SU-DHL-6 (cell line): ENCODE results near the gene ANKRD39.

Experiments
- H2AFZ ChIP-seq: fragments of 200-600 bp; sonication (generic); 2 replicates; pipeline ENCODE4 v1.6.1; 2014; ENCODE audit warnings: low read depth, mild to moderate bottlenecking, moderate library complexity, mixed read lengths, antibody characterized with exemption, low read length; ENCODE audit not compliant: severe bottlenecking
- H3F3A ChIP-seq: fragments of 200-600 bp; shearing (Covaris generic); 2 replicates; pipeline ENCODE4 v1.6.0; 2016; ENCODE audit warnings: antibody characterized with exemption, mild to moderate bottlenecking; ENCODE audit not compliant: insufficient read depth
- H3K27ac ChIP-seq: fragments of 200-600 bp; sonication (generic); 2 replicates; pipeline ENCODE4 v1.5.1; 2016; ENCODE audit warnings: low read depth, mild to moderate bottlenecking, low read length, moderate library complexity, mixed read lengths
- H3K27me3 ChIP-seq: fragments of 200-600 bp; sonication (generic), shearing (Covaris generic); 2 replicates; pipeline ENCODE4 v1.6.0; 2014; ENCODE audit warnings: mild to moderate bottlenecking, low read length
- H3K36me3 ChIP-seq: fragments of 200-600 bp; sonication (generic); 2 replicates; pipeline ENCODE4 v1.6.1; 2014; ENCODE audit warnings: mild to moderate bottlenecking, low read length, mixed read lengths
- H3K4me2 ChIP-seq: fragments of 300-600, 200-600 bp; shearing (Covaris generic), sonication (generic); 2 replicates; pipeline ENCODE4 v1.6.0; 2014; ENCODE audit warnings: low read length, low read depth, mild to moderate bottlenecking; ENCODE audit not compliant: poor library complexity, severe bottlenecking
- H3K4me3 ChIP-seq: fragments of 200-600 bp; sonication (generic); 2 replicates; pipeline ENCODE4 v1.5.1; 2014; ENCODE audit warnings: antibody characterized with exemption, low read length, mild to moderate bottlenecking, mixed read lengths; ENCODE audit not compliant: insufficient read depth, poor library complexity, severe bottlenecking
- H3K79me2 ChIP-seq: fragments of 200-600 bp; sonication (generic); 2 replicates; pipeline ENCODE4 v1.6.1; 2014; ENCODE audit warnings: mild to moderate bottlenecking, low read length, moderate library complexity; ENCODE audit not compliant: insufficient read depth
- H3K9ac ChIP-seq: fragments of 200-600 bp; sonication (generic); 2 replicates; pipeline ENCODE4 v1.7.0; 2014; ENCODE audit warnings: mild to moderate bottlenecking, low read length
- H3K9me2 ChIP-seq: fragments of 200-600 bp; sonication (generic); replicated peaks from 2 replicates; pipeline ENCODE4 v1.6.1; 2014; ENCODE audit warnings: low read length; ENCODE audit not compliant: insufficient read depth
- H3K9me3 ChIP-seq: fragments of 200-600 bp; sonication (generic); 2 replicates; pipeline ENCODE4 v1.6.1; 2014; ENCODE audit warnings: low read length, mixed read lengths; ENCODE audit not compliant: insufficient read depth
- H4K20me1 ChIP-seq: fragments of 200-600 bp; sonication (generic); 2 replicates; pipeline ENCODE4 v1.6.1; 2014; ENCODE audit warnings: low read depth, mild to moderate bottlenecking, antibody characterized with exemption, low read length, moderate library complexity, mixed read lengths
- EZH2phosphoT487 ChIP-seq: fragments of 200-600 bp; sonication (generic), shearing (Covaris generic); conservative IDR thresholded peaks from 2 replicates; pipeline ENCODE4 v1.6.1; 2018; ENCODE audit warnings: mild to moderate bottlenecking, antibody characterized with exemption, low read length, moderate library complexity, mixed read lengths
- TF ChIP-seq, protein P1 (sequence below): fragments of 200-600 bp; sonication (generic); IDR thresholded peaks from one replicate; pipeline ENCODE4 v1.5.1; 2017; ENCODE audit warnings: antibody characterized with exemption, mild to moderate bottlenecking, low read length, moderate library complexity; ENCODE audit not compliant: insufficient read depth, poor library complexity, severe bottlenecking

The ANKRD39 gene

GRCh38 chr2:96839293-96839874 is 18.4 kb downstream of the ANKRD39 start:
- peak overlapping the region; percentile 38 for H3K4me2 ChIP-seq
- H3K36me3 ChIP-seq: no peaks in the 10 kb centered on the region
- peak overlapping the region; percentile 70 for H2AFZ ChIP-seq
- no peak overlapping the region for H3K4me3 ChIP-seq
- H3K9ac ChIP-seq: peak overlapping the region; percentile 34
- H3K79me2 ChIP-seq: no peaks in the 10 kb centered on the region
- no peaks in the 10 kb centered on the region for H3K27me3 ChIP-seq
- H3F3A ChIP-seq: no peaks in the 10 kb centered on the region
- no peaks in the 10 kb centered on the region for H3K9me3 ChIP-seq
- H3K27ac ChIP-seq: peak overlapping the region; percentile 16; the same call in 1 of the 2 replicates
- no peaks in the 10 kb centered on the region for H3K9me2 ChIP-seq
- TF ChIP-seq, protein P1, sequence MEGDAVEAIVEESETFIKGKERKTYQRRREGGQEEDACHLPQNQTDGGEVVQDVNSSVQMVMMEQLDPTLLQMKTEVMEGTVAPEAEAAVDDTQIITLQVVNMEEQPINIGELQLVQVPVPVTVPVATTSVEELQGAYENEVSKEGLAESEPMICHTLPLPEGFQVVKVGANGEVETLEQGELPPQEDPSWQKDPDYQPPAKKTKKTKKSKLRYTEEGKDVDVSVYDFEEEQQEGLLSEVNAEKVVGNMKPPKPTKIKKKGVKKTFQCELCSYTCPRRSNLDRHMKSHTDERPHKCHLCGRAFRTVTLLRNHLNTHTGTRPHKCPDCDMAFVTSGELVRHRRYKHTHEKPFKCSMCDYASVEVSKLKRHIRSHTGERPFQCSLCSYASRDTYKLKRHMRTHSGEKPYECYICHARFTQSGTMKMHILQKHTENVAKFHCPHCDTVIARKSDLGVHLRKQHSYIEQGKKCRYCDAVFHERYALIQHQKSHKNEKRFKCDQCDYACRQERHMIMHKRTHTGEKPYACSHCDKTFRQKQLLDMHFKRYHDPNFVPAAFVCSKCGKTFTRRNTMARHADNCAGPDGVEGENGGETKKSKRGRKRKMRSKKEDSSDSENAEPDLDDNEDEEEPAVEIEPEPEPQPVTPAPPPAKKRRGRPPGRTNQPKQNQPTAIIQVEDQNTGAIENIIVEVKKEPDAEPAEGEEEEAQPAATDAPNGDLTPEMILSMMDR: no peak
- no peak for TF ChIP-seq EZH2phosphoT487
- no peaks in the 10 kb centered on the region for H4K20me1 ChIP-seq

DNA sequence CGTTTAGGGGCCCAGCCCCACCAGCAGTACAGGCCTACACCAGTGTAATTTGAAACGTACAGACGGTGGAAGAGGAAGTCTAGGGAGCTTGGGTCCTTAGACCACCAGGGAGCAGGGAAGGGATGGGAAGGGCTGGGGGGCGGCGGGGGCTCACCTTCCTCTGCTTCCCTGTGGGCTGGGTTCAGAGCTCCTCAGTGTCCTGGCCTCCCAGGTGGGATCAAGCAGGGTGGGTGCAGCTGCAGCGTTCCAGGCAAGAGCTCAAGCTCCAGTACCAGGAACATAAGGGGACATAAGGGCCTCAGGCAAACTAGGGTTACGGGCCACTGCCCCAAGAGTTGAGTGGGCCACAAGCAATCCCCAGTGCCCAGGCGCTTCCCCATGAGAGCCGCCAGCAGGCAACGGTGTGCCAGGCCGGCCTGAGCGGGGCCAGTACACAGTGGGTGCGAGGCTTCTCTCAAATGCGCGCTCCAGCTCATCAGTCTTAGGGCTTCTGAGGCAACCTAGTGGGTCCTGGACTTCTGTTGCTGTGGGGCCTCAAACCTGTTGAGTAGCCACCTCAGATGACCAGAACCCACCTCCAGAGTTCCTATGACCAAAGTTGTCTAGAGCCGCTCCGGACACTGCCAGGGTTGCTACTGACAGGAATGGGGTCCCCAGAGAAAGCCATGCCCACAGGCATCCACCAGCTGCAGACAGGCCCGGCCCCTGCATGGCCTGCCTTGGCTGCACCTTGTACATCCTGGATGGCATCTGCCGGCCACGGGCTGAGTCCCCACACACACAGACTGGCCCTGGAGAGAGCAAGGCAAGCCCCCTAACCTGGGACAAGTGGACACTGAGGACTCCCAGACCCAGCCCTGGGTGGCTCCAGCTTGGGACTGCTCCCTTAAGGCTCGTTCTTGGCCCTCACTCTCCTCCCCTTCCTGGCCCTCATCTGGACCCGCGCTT is 19.2 kb downstream of the ANKRD39 start:
- peak overlapping the region; percentile 70 for H2AFZ ChIP-seq
- peak overlapping the region; percentile 34 for H3K9ac ChIP-seq
- TF ChIP-seq EZH2phosphoT487: no peak
- TF ChIP-seq, protein P1: no peak
- no peaks in the 10 kb centered on the region for H3K79me2 ChIP-seq
- H3K4me2 ChIP-seq: peak overlapping the region; percentile 38
- H3K9me2 ChIP-seq: no peaks in the 10 kb centered on the region
- H3K9me3 ChIP-seq: no peaks in the 10 kb centered on the region
- no peaks in the 10 kb centered on the region for H3F3A ChIP-seq
- H4K20me1 ChIP-seq: no peaks in the 10 kb centered on the region
- no peaks in the 10 kb centered on the region for H3K27me3 ChIP-seq
- H3K27ac ChIP-seq: peak overlapping the region; percentile 16; the same call in 1 of the 2 replicates
- H3K36me3 ChIP-seq: no peaks in the 10 kb centered on the region
- no peak overlapping the region for H3K4me3 ChIP-seq

- Histone ChIP-seq H4K20me1 (no peaks in the 10 kb centered on the region), H3K36me3 (0 out of 2 replicates have a peak, but pooled peaks cover 3% of the 10 kb centered on the region), H3K27ac (no peak overlapping the region), H3K27me3 (no peaks in the 10 kb centered on the region), H2AFZ (no peak overlapping the region), H3K9ac (no peak overlapping the region), H3F3A (no peaks in the 10 kb centered on the region), H3K4me3 (no peak overlapping the region), H3K79me2 (no peaks in the 10 kb centered on the region), H3K9me2 (no peaks in the 10 kb centered on the region), H3K9me3 (no peaks in the 10 kb centered on the region), H3K4me2 (no peak overlapping the region)
- no peak for TF ChIP-seq EZH2phosphoT487
- TF ChIP-seq, protein P1: no peak
Observed at GRCh38 chr2:96837575-96837974, 20.2 kb downstream of the ANKRD39 start.
